Thoracic aorta (tissue), 2 donors: ENCODE measurements around the gene DNASE1L2. TPM values are rescaled to one million over a fixed set of nuclear protein-coding genes. Genes with fewer than 3 reads are reported as not detected.
A peak's percentile ranks its signal among the peaks of the same experiment; 100 is the strongest.

Experiments used
- ATAC-seq: fragments of 150-250 bp; one replicate; pipeline ENCODE4 v1.8.0; 2017; ENCODE audit warnings: low read depth; ENCODE audit not compliant: insufficient number of reproducible peaks, low FRiP score
- DNase-seq: peaks from one replicate; pipeline ENCODE4 v3.0.0-alpha.2; 2020; ENCODE audit warnings: low spot score
- H3K27ac ChIP-seq, 2 donors: fragments of 200-600 bp; sonication (generic); 1 replicate in 1 of 2; 2 replicates in 1 of 2; pipeline ENCODE4 v1.5.1; 2016; ENCODE audit warnings: mild to moderate bottlenecking in 2 of 2, moderate library complexity in 2 of 2
- H3K27me3 ChIP-seq: fragments of 200-600 bp; sonication (generic); replicated peaks from 2 replicates; pipeline ENCODE4 v1.6.0; 2016; ENCODE audit warnings: mild to moderate bottlenecking; ENCODE audit not compliant: insufficient read depth
- H3K36me3 ChIP-seq: fragments of 200-600 bp; sonication (generic); one replicate; pipeline ENCODE4 v1.5.1; 2016
- H3K4me1 ChIP-seq, 2 donors: fragments of 200-600 bp; sonication (generic); 1 replicate in 1 of 2; 2 replicates in 1 of 2; pipeline versions ENCODE4 v1.5.1 to v1.6.0; 2016; ENCODE audit warnings: low read depth in 2 of 2, mild to moderate bottlenecking in 1 of 2; ENCODE audit not compliant: control insufficient read depth in 1 of 2
- H3K4me3 ChIP-seq: fragments of 200-600 bp; sonication (generic); 2 replicates; pipeline ENCODE4 v1.5.1; 2016; ENCODE audit warnings: mild to moderate bottlenecking
- H3K9me3 ChIP-seq: fragments of 200-600 bp; sonication (generic); 2 replicates; pipeline ENCODE4 v1.5.1; 2016
- CTCF ChIP-seq: fragments of 200-600 bp; sonication (generic); IDR thresholded peaks from one replicate; pipeline ENCODE4 v1.5.1; 2019; ENCODE audit warnings: antibody characterized with exemption
- total RNA-seq, 2 donors: library from RNA; depleted of rRNA; stranded (reverse); fragments of >200 nt; gene quantifications; one replicate each; pipeline versions ENCODE4 v1.1.0 to v1.2.3, GENCODE V29; 2016

Gene DNASE1L2
- total RNA-seq, 2 donors from 2014 or later, result 2.3 to 10.7 TPM

- no peak for TF ChIP-seq CTCF
- ATAC-seq (no peak), DNase-seq (no peak)
Observed at GRCh38 chr16:2214719-2214968, 21.6 kb upstream of the DNASE1L2 start, which contains the start of gene PGP. Gene PGP, minus strand, starts transcription at chr16:2214840. Its CDS starts 63 bp downstream, at chr16:2214777.

GRCh38 chr16:2216330-2216729 is 19.9 kb upstream of the DNASE1L2 start:
- Histone ChIP-seq H3K36me3 (no peaks in the 10 kb centered on the region), H3K9me3 (no peaks in the 10 kb centered on the region), H3K27ac (no peak overlapping the region), H3K27me3 (no peaks in the 10 kb centered on the region), H3K4me3 (no peak overlapping the region), H3K4me1 (peaks cover 17 to 21% of the 10 kb centered on the region in 2 donors)
- no peak for TF ChIP-seq CTCF
- ATAC-seq, result no peak
- DNase-seq, result no peak

More at GRCh38 chr16:2214719-2214968, 21.6 kb upstream of the DNASE1L2 start, which contains the start of gene PGP:
- peaks cover 17 to 21% of the 10 kb centered on the region in 2 donors for H3K4me1 ChIP-seq
- peak within 1 kb of the TSS; percentile 90 to 91 for H3K27ac ChIP-seq
- H3K4me3 ChIP-seq, result peak within 1 kb of the TSS; percentile 94
- H3K9me3 ChIP-seq, result no peaks in the 10 kb centered on the region
- no peaks in the 10 kb centered on the region for H3K36me3 ChIP-seq
- H3K27me3 ChIP-seq, result no peaks in the 10 kb centered on the region

- no peaks in the 10 kb centered on the region for H3K27me3 ChIP-seq
- peaks cover 12 to 14% of the 10 kb centered on the region in 2 donors for H3K4me1 ChIP-seq
- DNase-seq, result peak; percentile 98
- H3K4me3 ChIP-seq, result peak within 1 kb of the TSS; percentile 93
- H3K36me3 ChIP-seq, result no peaks in the 10 kb centered on the region
- peak; percentile 98 for ATAC-seq
- H3K9me3 ChIP-seq, result no peaks in the 10 kb centered on the region
- no peak for TF ChIP-seq CTCF
- peak within 1 kb of the TSS; percentile 64 to 80 for H3K27ac ChIP-seq
Observed at GRCh38 chr16:2223221-2223941, 12.9 kb upstream of the DNASE1L2 start, which contains the start of gene E4F1. Gene E4F1, plus strand, starts transcription at chr16:2223591. Its CDS starts 23 bp downstream, at chr16:2223614.

- Histone ChIP-seq H3K4me3 (peak overlapping the region; percentile 93), H3K9me3 (no peaks in the 10 kb centered on the region), H3K27ac (peak overlapping the region; percentile 64 to 66), H3K36me3 (peaks cover 4% of the 10 kb centered on the region), H3K27me3 (no peaks in the 10 kb centered on the region), H3K4me1 (peaks cover 12 to 14% of the 10 kb centered on the region in 2 donors)
- DNase-seq (no peak), ATAC-seq (no peak)
- TF ChIP-seq CTCF, result no peak
Observed at GRCh38 chr16:2223942-2224486, 12.2 kb upstream of the DNASE1L2 start.

GRCh38 chr16:2226245-2226793 is 9.9 kb upstream of the DNASE1L2 start:
- no peaks in the 10 kb centered on the region for H3K9me3 ChIP-seq
- no peak for DNase-seq
- TF ChIP-seq CTCF, result no peak
- peaks cover 12 to 14% of the 10 kb centered on the region in 2 donors for H3K4me1 ChIP-seq
- no peak overlapping the region for H3K27ac ChIP-seq
- no peak overlapping the region for H3K4me3 ChIP-seq
- H3K27me3 ChIP-seq, result no peaks in the 10 kb centered on the region
- peaks cover 24% of the 10 kb centered on the region for H3K36me3 ChIP-seq
- no peak for ATAC-seq
